ENCODE measurements around the gene CYB5D1. TPM values are rescaled to one million over a fixed set of nuclear protein-coding genes. Genes with fewer than 3 reads are reported as not detected.
A peak's percentile ranks its signal among the peaks of the same experiment; 100 is the strongest.

The CYB5D1 gene
- total RNA-seq, 1 donor from 2014 or later = 6.9 TPM

DNA sequence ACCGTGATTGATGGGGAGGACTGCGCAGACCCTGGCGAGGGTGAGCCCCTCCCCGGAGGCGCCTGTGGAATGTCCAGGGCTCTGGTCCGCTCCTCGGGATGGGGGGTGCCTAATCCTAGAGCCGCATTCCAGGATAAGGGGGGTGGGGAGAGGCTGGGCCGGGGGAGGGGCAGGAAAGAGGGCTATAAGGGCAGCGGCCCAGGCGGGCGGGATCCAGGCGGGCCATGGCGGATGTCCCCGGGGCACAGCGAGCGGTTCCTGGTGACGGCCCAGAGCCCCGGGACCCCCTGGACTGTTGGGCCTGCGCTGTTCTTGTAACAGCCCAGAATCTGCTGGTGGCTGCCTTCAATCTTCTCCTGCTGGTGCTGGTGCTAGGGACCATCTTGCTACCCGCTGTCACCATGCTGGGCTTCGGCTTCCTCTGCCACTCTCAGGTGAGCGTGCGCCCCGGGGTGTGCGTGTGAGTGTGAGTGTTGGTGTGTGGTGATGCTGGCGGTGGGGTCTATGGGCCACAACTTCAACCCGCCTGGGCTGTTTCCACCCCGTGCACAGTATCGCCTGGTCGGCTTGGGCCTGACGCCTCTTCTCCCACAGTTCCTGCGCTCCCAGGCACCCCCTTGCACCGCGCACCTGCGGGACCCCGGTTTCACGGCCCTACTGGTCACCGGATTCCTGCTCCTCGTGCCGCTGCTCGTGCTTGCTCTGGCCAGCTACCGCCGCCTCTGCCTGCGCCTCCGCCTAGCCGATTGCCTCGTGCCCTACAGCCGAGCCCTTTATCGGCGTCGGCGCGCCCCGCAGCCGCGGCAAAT lies 2.7 kb upstream of the CYB5D1 start, which contains the start of gene TMEM88:
TSS of gene TMEM88 (plus strand) at position 216 of the 809 bp plus-strand sequence. CDS start at position 225, 9 bp downstream.
- H3K4me3 Mint-ChIP-seq (ENCODE audit: unreplicated experiment) = no peak within 1 kb of the TSS
- peaks cover 5% of the 10 kb centered on the region for H3K4me1 Mint-ChIP-seq (ENCODE audit: low read depth)
- no peaks in the 10 kb centered on the region for H3K27me3 Mint-ChIP-seq (ENCODE audit: low read depth)
- no peaks in the 10 kb centered on the region for H3K9me3 Mint-ChIP-seq (ENCODE audit: low read depth)
- peaks cover 9% of the 10 kb centered on the region for H3K36me3 Mint-ChIP-seq (ENCODE audit: low read depth)
- no peak for TF ChIP-seq CTCF (IDR thresholded peaks at IDR 0.05)
- no peak for DNase-seq (ENCODE audit: low spot score)
- H3K27ac Mint-ChIP-seq (ENCODE audit: unreplicated experiment) = peak within 1 kb of the TSS; percentile 61

DNA sequence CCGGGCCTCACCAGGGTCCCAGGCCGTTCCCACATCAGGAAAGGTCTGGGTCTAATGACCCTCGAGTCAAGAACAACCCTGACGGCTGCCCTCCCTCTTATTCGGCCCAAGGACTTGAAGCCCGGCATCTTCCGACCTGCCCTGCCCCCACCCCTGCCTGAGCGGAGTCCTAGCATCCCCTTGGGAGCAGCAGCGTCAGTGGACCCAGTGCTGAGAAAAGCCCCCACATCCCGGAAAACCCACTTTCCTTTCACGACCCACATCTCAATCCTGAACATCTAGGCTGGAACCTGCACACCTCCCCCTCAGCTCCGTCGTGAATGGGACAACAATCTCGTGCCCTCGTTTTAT lies 2.2 kb upstream of the CYB5D1 start:
- H3K4me1 Mint-ChIP-seq (ENCODE audit: low read depth) = peaks cover 5% of the 10 kb centered on the region
- H3K9me3 Mint-ChIP-seq (ENCODE audit: low read depth) = no peaks in the 10 kb centered on the region
- H3K4me3 Mint-ChIP-seq (ENCODE audit: unreplicated experiment) = no peak overlapping the region
- DNase-seq (ENCODE audit: low spot score) = no peak
- H3K27me3 Mint-ChIP-seq (ENCODE audit: low read depth) = no peaks in the 10 kb centered on the region
- no peak for TF ChIP-seq CTCF (IDR thresholded peaks at IDR 0.05)
- H3K27ac Mint-ChIP-seq (ENCODE audit: unreplicated experiment) = no peak overlapping the region
- peaks cover 9% of the 10 kb centered on the region for H3K36me3 Mint-ChIP-seq (ENCODE audit: low read depth)

- H3K4me3 Mint-ChIP-seq (ENCODE audit: unreplicated experiment) = no peak overlapping the region
- no peak for DNase-seq (ENCODE audit: low spot score)
- no peak for TF ChIP-seq CTCF (IDR thresholded peaks at IDR 0.05)
- peaks cover 5% of the 10 kb centered on the region for H3K36me3 Mint-ChIP-seq (ENCODE audit: low read depth)
- H3K9me3 Mint-ChIP-seq (ENCODE audit: low read depth) = no peaks in the 10 kb centered on the region
- H3K4me1 Mint-ChIP-seq (ENCODE audit: low read depth) = peaks cover 5% of the 10 kb centered on the region
- H3K27ac Mint-ChIP-seq (ENCODE audit: unreplicated experiment) = no peak overlapping the region
- no peaks in the 10 kb centered on the region for H3K27me3 Mint-ChIP-seq (ENCODE audit: low read depth)
Observed at GRCh38 chr17:7856011-7856810, 1.6 kb upstream of the CYB5D1 start.

- TF ChIP-seq CTCF (IDR thresholded peaks at IDR 0.05) = peak; percentile 73
- Mint-ChIP-seq H3K4me1 (ENCODE audit: low read depth) (no peaks in the 10 kb centered on the region), H3K27me3 (ENCODE audit: low read depth) (no peaks in the 10 kb centered on the region), H3K36me3 (ENCODE audit: low read depth) (peaks cover 2% of the 10 kb centered on the region), H3K9me3 (ENCODE audit: low read depth) (no peaks in the 10 kb centered on the region), H3K27ac (ENCODE audit: unreplicated experiment) (no peak within 1 kb of the TSS), H3K4me3 (ENCODE audit: unreplicated experiment) (no peak within 1 kb of the TSS)
- DNase-seq (ENCODE audit: low spot score) = peak; percentile 98
Observed at GRCh38 chr17:7856811-7857712, 741 bp upstream of the CYB5D1 start, which contains the start of gene NAA38. TSS of gene NAA38 (minus strand) at chr17:7857559. CDS start at chr17:7857463, 96 bp downstream.

- no peaks in the 10 kb centered on the region for H3K36me3 Mint-ChIP-seq (ENCODE audit: low read depth)
- H3K4me3 Mint-ChIP-seq (ENCODE audit: unreplicated experiment) = no peak overlapping the region
- DNase-seq (ENCODE audit: low spot score) = no peak
- peaks cover 4% of the 10 kb centered on the region for H3K4me1 Mint-ChIP-seq (ENCODE audit: low read depth)
- no peak overlapping the region for H3K27ac Mint-ChIP-seq (ENCODE audit: unreplicated experiment)
- peak; percentile 71 for TF ChIP-seq CTCF (IDR thresholded peaks at IDR 0.05)
- no peaks in the 10 kb centered on the region for H3K9me3 Mint-ChIP-seq (ENCODE audit: low read depth)
- no peaks in the 10 kb centered on the region for H3K27me3 Mint-ChIP-seq (ENCODE audit: low read depth)
Observed at GRCh38 chr17:7858522-7858810, 663 bp downstream of the CYB5D1 start.

Measured in chondrocyte (in vitro differentiated cells).